ENCODE data around the gene ARHGAP45.

- TF ChIP-seq, protein P1, sequence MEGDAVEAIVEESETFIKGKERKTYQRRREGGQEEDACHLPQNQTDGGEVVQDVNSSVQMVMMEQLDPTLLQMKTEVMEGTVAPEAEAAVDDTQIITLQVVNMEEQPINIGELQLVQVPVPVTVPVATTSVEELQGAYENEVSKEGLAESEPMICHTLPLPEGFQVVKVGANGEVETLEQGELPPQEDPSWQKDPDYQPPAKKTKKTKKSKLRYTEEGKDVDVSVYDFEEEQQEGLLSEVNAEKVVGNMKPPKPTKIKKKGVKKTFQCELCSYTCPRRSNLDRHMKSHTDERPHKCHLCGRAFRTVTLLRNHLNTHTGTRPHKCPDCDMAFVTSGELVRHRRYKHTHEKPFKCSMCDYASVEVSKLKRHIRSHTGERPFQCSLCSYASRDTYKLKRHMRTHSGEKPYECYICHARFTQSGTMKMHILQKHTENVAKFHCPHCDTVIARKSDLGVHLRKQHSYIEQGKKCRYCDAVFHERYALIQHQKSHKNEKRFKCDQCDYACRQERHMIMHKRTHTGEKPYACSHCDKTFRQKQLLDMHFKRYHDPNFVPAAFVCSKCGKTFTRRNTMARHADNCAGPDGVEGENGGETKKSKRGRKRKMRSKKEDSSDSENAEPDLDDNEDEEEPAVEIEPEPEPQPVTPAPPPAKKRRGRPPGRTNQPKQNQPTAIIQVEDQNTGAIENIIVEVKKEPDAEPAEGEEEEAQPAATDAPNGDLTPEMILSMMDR (IDR thresholded peaks at IDR 0.05; ENCODE audit: low read length) = no peak
- TF ChIP-seq EZH2 (IDR thresholded peaks at IDR 0.05; ENCODE audit: borderline replicate concordance, low read length) = no peak
Observed at GRCh38 chr19:1028062-1028926, 38.7 kb upstream of the ARHGAP45 start.

Data from OCI-LY1 (cell line).